AG04450 (cell line): ENCODE data around the gene SOD2. TPM values are rescaled to one million over a fixed set of nuclear protein-coding genes. Genes with fewer than 3 reads are reported as not detected.
"Not testable (repeated sequence)": the region's sequence is repeated elsewhere in the genome, so short reads cannot be mapped to it uniquely, and the experiment has no call there.

Source experiments
- CTCF ChIA-PET: fragments of 300-600, 350-600 bp; formaldehyde crosslinking; extraction: SDS; loops from one replicate; lab custom pipeline; 2022; ENCODE audit warnings: antibody characterized with exemption, inconsistent platforms; lab: Charles Lee
- POLR2A ChIA-PET: fragments of 350-600 bp; formaldehyde crosslinking; extraction: SDS; loops from one replicate; lab custom pipeline; 2021; ENCODE audit warnings: antibody characterized with exemption, inconsistent platforms; lab: Yijun Ruan, JAX
- DNase-seq: peaks from one replicate; pipeline ENCODE4 v3.0.0-alpha.2; 2011; ENCODE audit warnings: low read depth, low spot score
- H3K27ac ChIP-seq: one replicate; pipeline ENCODE4 v1.5.1; 2012; ENCODE audit warnings: low read depth, low read length, control low read depth
- H3K27me3 ChIP-seq: one replicate; pipeline ENCODE4 v1.6.0; 2012; ENCODE audit warnings: low read length; ENCODE audit not compliant: control insufficient read depth, insufficient read depth
- H3K4me3 ChIP-seq: 2 replicates; pipeline ENCODE4 v1.5.1; 2011; ENCODE audit warnings: mild to moderate bottlenecking, low read depth, low read length, control low read depth
- H3K9me3 ChIP-seq: 2 replicates; pipeline ENCODE4 v1.5.1; 2012; ENCODE audit warnings: low read length; ENCODE audit not compliant: control insufficient read depth, insufficient read depth
- CTCF ChIP-seq: IDR thresholded peaks from 2 replicates; pipeline ENCODE4 v1.5.1; 2011; ENCODE audit warnings: low read depth, low read length, control low read depth, inconsistent platforms
- polyA plus RNA-seq: library from polyadenylated mRNA; depleted of rRNA; stranded (reverse); fragments of >200 nt; gene quantifications from 2 replicates; pipeline ENCODE4 v1.2.3, GENCODE V29; 2011

SOD2 gene
- polyA plus RNA-seq, 1 experiment, result 126 TPM

- H3K27ac ChIP-seq, result peak overlapping the region; percentile 31
- POLR2A ChIA-PET, result interaction anchor here (1.0 kb wide), 1 partner anchor 12 kb away, joined by 3 read pairs; no protein-coding TSS in a partner anchor
- no peak for TF ChIP-seq CTCF
- CTCF ChIA-PET, result interaction anchor here (0.5 to 2.7 kb wide), 2 partner anchors 11 to 94 kb away, joined by 5 to 21 read pairs; no protein-coding TSS in a partner anchor
- H3K9me3 ChIP-seq, result peaks cover 4% of the 10 kb centered on the region
- H3K4me3 ChIP-seq, result no peak overlapping the region
- no peak for DNase-seq
- H3K27me3 ChIP-seq, result no peaks in the 10 kb centered on the region
These were observed 27.0 kb downstream of the SOD2 start for GRCh38 chr6:159665868-159666635.

DNA sequence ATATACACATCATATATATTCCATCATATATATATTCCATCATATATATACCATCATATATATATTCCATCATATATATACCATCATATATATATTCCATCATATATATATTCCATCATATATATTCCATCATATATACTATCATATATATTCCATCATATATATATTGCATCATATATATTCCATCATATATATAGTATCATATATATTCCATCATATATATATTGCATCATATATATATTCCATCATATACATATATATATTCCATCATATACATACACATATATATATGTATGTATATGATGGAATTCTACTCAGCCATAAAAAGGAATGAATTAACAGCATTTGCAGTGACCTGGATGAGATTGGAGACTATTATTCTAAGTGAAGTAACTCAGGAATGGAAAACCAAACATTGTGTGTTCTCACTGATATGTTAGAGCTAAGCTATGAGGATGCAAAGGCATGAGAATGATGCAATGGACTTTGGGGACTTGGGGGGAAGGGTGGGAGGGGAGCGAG is 29.6 kb downstream of the SOD2 start:
- not testable (repeated sequence) for H3K27ac ChIP-seq
- CTCF ChIA-PET, result interaction anchor here (0.6 to 2.7 kb wide), 2 partner anchors 8 to 9 kb away, joined by 4 to 21 read pairs; no protein-coding TSS in a partner anchor

GRCh38 chr6:159661977-159662376 is 31.1 kb downstream of the SOD2 start:
- H3K27me3 ChIP-seq, CTCF ChIA-PET, POLR2A ChIA-PET, H3K4me3 ChIP-seq, H3K27ac ChIP-seq, H3K9me3 ChIP-seq, DNase-seq: not testable (repeated sequence)

More for the DNA sequence above, 29.6 kb downstream of the SOD2 start:
- POLR2A ChIA-PET, H3K4me3 ChIP-seq, H3K27me3 ChIP-seq, H3K9me3 ChIP-seq, DNase-seq: not testable (repeated sequence)

DNA sequence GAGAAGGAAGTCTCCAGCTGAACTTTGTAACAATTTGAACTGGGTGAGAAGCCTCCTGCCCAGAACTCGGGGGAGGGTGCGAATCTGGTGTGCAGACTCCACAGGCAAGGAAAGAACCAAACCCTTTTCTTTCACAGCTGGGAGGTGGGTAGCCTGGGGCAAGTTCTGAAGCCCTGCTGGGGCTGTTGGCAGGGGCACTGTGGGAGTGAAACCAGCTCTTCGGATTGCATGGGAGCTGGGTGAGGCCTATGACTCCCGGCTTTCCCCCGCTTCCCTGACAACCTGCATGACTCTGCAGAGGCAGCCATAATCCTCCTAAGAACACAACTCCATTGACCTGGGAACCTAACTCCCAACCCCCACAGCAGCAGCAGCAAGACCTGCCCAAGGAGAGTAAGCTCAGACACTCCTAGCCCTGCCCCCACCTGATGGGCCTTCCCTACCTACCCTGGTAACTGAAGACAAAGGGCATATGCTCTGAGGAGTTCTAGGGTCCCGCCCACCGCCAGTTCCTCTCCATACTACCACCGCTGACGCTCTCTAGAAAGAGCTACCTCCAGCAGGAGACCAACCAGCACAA is 37.5 kb downstream of the SOD2 start:
- DNase-seq, result no peak
- Histone ChIP-seq H3K27ac (no peak overlapping the region), H3K27me3 (no peaks in the 10 kb centered on the region), H3K4me3 (no peak overlapping the region), H3K9me3 (no peaks in the 10 kb centered on the region)
- CTCF ChIA-PET, result interaction anchor here (1.0 to 6.2 kb wide), 35 partner anchors 9 to 521 kb away, joined by 3 to 94 read pairs (median 7); partner anchors contain the start of genes FNDC1 and MRPL18
- POLR2A ChIA-PET, result no interaction called here
- TF ChIP-seq CTCF, result no peak

DNA sequence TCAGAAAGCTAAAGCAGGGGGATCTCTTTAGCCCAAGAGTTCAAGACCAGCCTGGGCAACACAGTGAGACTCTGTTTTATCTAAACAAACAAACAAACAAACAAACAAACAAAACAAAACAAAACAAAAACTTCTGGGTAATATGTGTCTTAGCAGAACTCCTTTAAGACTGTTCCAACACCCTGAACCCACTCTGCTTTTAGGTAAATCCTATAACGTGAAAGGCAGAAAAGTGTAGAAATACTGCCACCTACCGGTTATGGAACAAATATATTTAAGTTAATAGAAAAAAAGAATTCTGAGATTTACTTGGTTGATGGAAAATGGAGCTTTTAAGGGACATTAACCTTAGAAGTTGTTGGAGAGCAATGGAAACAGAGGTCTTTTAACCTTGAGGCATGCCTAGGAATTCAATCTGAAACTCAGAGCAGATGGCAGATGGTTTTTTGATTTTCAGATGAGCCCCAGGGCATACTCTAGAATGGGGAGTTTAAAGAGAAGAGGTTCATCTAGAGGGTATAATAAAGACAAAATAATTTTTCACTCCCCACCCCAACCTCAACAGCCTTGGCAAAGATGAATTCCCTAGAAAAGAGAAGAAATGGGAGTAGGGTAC is 38.5 kb downstream of the SOD2 start:
- DNase-seq, result peak; percentile 32
- Histone ChIP-seq H3K27me3 (no peaks in the 10 kb centered on the region), H3K27ac (no peak overlapping the region), H3K4me3 (no peak overlapping the region), H3K9me3 (no peaks in the 10 kb centered on the region)
- ChIA-PET POLR2A (no interaction called here), CTCF (interaction anchor here (0.6 to 6.2 kb wide), 72 partner anchors 8 to 761 kb away, joined by 3 to 94 read pairs (median 4); partner anchors contain the start of genes FNDC1 and MRPL18)
- TF ChIP-seq CTCF, result peak; percentile 52
